Measurements from ENCODE around the gene RGR.

DNA sequence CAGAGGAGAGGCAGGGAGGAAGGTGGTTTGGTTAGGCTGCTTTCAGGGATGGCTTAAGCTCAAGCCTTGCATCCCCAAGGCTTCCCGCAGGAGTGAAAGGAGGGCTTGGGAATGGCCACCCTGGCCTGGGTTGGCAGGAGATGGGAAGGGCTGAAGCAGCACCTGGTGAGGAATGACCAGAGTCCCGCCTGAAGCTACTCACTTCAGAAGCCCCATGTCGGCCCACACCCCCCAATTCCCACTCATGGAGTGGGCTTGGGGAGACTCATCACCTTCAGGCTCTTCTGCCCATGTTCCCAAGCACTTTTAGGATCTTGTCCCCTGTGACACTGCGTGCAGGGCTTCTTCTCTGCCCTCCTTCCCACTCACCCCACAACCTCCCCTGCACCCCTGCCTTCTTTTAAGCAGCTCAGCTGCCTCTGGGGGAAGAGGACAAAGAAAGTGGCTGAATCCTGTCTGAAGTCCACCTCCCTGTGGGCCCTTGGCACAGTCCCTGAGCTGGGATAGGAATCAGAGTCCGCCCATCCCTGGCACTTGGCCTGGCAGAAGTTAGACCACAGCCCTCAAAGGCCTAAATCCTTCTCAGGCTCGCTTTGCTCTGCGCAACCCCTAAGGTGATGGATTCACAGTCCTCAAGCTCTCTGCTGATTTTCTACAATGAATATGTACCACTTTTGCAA is 16.5 kb downstream of the RGR start:
- no peak for TF ChIP-seq POLR2AphosphoS5 (IDR thresholded peaks at IDR 0.05)
- TF ChIP-seq, protein P1, sequence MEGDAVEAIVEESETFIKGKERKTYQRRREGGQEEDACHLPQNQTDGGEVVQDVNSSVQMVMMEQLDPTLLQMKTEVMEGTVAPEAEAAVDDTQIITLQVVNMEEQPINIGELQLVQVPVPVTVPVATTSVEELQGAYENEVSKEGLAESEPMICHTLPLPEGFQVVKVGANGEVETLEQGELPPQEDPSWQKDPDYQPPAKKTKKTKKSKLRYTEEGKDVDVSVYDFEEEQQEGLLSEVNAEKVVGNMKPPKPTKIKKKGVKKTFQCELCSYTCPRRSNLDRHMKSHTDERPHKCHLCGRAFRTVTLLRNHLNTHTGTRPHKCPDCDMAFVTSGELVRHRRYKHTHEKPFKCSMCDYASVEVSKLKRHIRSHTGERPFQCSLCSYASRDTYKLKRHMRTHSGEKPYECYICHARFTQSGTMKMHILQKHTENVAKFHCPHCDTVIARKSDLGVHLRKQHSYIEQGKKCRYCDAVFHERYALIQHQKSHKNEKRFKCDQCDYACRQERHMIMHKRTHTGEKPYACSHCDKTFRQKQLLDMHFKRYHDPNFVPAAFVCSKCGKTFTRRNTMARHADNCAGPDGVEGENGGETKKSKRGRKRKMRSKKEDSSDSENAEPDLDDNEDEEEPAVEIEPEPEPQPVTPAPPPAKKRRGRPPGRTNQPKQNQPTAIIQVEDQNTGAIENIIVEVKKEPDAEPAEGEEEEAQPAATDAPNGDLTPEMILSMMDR (IDR thresholded peaks at IDR 0.05), result no peak
- TF ChIP-seq POLR2A (IDR thresholded peaks at IDR 0.05), result no peak

Data from prostate gland (tissue), 2 donors.